ENCODE measurements around the gene PGAP2.
"Not testable (repeated sequence)": the region's sequence is repeated elsewhere in the genome, so short reads cannot be mapped to it uniquely, and the experiment has no call there.

The PGAP2 gene

GRCh38 chr11:3859373-3859881 lies 51.1 kb downstream of the PGAP2 start:
- DNase-seq, result no peak

DNA sequence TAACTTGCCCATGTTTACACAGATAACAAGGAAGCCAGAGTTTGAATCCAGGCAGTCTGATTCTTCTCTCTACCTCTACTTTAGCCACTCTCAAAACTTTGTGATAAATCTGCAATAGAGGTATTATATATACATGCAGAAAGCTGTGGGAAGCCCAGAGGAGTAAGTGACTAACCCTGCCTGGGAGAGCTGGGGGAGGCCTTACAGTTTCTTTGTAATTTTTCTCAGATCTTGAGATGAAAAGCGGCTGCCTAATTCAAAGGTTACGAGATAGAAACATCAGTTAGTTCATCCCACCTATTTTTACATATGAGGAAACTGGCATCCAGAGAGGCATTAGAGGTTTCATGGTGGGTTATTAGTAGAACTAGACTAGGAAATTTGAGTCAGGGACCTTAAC lies 52.0 kb downstream of the PGAP2 start:
- no peak for DNase-seq

DNA sequence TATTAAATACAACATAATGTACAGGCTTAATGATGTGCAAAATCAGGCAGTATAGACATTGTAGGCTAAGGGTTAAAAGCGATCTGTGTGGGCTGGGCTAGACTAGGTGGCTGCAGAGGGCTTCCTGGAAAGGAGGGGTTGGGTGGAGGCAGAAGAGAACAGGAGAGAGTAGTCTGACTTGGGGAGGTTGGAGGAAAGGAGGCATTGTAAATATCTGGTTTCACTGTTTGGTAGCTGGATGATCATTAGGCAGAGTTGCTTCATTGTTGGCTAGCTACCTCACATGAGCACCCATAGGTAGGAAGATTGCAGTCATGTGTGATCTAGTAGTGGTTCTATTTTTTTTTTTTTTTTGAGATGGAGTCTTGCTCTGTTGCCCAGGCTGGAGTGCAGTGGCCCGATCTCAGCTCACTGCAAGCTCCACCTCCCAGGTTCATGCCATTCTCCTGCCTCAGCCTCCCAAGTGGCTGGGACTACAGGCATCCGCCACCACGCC lies 52.6 kb downstream of the PGAP2 start:
- DNase-seq, result not testable (repeated sequence)

GRCh38 chr11:3861683-3862082 lies 53.3 kb downstream of the PGAP2 start:
- DNase-seq, result no peak

- DNase-seq, result peak; percentile 64
Measured at GRCh38 chr11:3865388-3866193, 57.2 kb downstream of the PGAP2 start.

DNA sequence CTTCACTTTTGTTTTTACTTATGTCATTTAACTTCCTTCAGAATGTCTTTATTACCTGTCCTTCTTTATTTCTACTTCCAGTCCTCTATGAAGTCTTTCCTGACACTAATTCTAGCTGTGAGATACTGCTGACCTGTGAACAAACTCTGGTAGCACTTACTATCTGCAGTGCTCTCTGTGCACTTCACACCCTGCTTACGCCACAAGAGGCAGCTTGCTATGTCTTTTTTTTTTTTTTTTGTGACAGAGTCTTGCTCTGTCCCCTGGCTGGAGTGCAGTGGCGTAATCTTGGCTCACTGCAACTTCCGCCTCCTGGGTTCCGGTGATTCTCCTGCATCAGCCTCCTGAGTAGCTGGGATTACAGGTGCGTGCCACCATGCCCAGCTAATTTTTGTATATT lies 57.8 kb downstream of the PGAP2 start:
- no peak for DNase-seq

DNA sequence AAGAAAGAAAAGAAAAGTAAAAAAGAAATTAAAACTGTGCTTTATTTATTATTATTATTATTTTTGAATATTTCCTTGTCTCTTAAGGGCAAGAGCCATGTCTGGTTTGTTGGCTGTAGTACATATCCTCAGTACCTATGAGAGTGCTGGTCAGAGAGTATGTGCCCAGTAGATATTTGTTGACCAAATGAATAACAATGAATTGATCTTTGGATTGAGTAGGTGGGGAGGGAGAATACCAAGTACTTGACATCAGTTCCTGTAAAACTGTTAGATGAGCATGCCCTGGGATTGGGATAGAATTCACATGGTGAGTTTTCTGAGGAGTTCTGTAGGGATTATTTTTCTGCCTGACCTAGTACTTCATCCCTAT lies 58.5 kb downstream of the PGAP2 start:
- no peak for DNase-seq

DNA sequence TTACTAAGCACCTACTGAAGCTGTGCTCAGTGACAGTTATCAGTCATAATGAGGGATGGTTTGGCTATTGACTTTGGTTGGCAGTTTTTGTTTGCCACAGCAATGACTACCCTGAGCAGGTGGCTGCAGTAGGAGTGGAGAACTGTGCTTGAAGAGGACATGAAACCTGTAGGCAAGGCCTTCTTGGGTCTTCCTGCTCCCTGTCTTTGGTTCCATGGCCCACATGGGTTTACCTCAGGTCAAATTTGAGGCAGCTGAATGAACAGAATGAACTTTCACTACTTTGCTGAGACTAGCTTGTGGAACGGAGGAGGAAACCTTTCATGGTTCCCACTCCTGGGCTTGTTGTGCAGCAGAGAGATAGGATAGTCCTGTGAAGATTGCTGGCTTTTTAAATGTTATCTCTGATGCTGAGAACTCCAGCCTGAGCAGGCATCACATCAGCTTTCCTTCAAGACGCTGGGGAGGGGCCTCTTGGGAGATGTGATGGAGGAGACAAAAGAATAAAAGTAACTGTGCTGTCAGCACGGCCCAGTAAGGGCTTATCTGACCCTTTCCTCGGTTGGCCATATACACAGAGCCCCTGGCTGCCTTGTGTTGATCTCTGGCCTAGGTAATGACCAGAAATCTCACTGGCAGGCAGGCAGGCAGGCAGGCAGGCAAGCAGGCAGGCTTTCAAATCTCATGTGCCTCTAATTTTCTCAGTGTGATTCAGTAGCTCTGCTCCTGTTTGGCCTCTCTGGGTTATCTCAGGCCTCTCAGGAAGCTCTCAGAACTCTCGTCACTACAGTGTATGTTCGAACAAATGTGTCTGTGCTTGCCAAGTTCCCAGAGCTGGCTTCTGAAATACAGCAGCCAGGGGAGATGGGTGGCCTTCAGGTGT lies 59.1 kb downstream of the PGAP2 start:
- no peak for DNase-seq

GRCh38 chr11:3873712-3874349 lies 65.5 kb downstream of the PGAP2 start:
- DNase-seq, result no peak
